Stimulated activated CD4-positive, alpha-beta T cell treated with anti-CD3 and anti-CD28 coated beads, Interleukin-1b, Interleukin-23, amount 100 ng/mL, for 24 hours (primary cell): ENCODE results near the gene NOL3.
A peak's percentile ranks its signal among the peaks of the same experiment; 100 is the strongest.

Source experiments
- DNase-seq, 4 experiments: peaks; one replicate each; pipeline ENCODE4 v3.0.0-alpha.2; 2020; ENCODE audit warnings: low read depth in 4 of 4, low spot score in 1 of 4

Gene NOL3

DNA sequence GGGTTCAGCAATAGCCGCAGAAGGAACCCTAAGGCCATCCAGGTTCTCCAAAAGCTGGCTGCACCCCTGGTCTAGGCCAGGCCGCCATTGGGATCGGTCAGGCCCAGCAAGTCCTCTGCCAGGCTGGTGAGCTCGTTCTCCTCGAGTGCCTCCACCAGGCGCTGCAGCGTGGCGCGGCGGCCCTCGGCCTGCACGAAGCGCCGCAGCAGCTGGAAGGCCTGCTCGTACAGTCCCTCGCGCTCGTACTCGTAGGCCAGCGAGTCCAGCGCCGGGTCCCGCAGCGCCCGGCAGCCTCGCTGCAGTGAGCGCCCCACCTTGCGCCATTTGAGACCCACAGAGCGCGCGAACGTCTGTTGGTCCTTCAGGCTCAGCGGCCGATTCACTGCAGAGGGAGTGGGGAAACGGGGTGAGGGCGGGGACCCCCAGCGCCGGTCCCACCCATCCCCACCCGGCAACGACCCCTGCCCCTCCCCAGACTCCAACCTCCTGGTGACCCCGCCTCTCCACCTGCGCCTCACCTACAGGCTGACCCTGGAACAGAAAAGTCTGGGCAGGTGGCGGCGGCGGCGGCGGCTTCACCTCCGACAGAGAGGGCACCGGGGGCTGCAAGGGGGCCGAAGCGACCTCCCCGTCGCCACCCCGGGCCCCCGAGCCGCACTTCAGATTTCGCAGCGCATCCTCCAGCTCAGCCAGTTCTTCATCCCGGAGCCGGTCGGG, 15.6 kb upstream of the NOL3 start:
- DNase-seq, result no peak

DNA sequence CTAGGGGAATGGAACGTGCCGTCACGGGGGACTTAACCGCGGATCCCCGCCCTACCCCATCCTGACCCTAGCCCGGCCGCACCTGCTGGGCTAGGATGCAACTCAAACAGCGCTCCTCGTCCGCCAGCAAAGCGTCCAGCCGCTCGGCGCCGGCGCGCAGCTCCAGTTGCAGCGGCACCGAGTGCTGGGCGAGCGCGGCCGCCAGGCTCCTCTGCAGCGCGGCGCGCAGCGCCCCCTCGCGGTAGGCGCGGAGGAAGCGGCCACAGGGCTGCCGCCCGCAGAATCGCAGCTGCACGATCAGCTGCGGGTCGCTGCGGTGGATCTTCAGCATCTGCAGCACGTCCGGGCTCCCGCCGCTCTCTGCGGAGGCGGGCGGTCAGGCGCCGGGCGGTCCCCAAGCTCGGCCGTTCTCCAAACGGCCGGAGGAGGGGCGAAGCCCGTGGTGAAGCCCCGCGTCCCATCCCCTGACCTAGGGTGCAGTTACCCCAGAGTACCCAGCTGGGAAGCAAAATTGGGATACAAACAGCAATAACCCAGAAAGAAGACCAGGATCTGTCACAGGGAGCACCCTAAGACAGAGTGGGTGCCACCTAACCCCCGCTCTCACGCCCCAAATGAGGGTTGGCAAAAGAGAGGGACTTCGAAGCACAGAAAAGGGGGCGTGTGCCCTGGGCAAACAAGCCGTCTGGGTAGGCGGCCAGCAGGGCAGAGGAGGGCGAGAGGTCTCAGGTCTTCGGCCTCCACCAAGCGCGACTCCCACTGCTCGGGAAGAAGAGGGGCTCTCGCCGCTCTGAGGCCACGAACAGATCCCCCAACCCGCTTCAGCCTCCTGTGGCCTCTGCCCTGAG, 14.8 kb upstream of the NOL3 start:
- DNase-seq, result peak; percentile 61 to 73 (median 65)

DNA sequence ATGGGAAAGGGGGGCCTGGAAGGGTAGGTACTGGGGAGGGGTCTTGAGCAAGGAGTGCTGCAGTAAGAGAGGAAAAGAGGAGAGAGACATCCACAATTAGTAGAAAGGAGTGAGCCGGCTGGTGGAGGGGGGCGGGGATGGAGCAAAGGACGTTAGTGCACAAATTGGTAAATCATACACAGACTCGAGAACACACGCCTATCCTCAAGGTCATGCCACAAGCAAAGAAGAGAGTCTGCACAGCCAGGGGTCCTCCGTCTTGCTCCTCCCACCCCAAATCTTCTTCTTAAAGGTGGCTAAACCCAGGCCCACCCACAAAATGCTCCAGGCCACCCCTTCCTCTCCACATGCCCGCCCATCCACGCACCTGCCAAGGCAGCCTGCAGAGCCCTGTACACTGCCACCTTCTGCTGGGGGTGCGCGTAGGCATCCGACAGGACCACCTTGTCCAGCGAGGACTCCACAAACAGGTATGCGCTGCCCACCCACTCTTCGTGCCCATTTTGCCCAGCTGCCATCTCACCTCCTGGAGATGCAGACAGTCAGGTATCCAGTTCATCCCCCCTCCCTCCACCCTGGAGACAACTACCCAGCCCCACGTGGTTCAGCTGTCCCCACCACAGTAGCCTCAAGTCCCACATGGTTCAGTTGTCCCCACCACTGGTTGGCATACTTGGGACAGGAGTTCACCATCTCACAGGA, 14.0 kb upstream of the NOL3 start:
- DNase-seq, result no peak

DNA sequence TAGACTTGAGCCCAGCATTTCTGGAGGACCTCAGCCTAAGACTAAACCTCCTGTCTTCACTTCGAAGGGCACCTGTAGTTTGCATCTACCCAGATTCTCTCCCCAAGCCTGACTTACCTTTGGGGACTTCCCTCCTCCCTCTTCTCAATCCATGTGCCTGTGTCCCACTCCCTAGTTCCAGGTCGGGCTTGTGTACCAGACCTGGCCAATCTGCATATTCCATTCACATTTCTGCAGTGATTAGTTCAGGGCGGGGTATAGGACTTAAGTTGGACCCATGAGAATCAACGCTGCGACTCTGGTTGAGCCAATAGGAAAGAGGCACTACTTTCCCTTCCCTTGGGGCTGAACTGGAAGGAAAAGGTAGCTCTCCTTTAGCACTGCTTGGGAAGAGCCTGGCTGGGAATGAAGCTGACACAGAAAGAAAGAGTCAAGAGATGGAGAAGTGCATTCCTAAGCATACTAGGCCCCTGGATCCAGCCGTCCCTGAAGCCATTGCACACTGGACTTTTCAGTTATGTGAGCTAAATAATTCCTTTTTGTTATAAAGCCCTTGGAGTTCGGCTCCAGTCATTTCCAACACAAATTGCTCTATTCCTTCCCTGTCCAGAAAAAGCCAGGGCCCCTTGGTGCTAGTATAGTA, 13.1 kb upstream of the NOL3 start:
- no peak for DNase-seq

DNA sequence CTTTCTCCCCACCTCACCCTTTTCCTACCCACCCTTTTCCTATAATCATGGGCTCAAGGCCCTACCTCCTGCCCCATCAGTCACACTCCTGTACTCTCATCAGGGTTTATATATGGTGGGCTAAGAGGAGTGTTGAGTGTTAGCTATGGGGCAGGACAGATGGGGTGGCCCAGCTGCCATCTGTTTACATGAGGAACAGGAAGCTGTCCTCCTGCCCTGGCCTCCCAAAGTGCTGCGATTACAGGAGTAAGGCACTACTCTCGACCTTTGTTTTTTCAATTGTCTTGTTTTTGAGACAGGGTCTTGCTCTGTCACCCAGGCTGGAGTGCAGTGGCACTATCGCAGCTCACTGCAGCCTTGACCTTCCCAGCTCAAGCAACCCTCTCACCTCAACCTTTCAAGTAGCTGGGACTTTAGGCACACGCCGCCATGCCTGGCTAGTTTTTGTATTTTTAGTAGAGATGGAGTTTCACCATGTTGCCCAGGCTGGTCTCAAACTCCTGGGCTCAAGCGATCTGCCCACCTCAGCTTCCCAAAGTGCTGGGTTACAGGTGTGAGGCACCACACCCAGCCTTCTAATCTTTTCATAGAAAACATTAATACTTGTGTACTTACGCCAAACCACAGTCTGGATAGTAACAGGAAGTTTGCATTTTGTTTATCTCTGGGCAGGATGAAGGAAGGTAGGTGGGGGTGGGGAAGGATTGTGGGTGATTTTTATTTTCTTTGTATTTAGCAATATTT, 12.3 kb upstream of the NOL3 start:
- DNase-seq, result no peak

DNA sequence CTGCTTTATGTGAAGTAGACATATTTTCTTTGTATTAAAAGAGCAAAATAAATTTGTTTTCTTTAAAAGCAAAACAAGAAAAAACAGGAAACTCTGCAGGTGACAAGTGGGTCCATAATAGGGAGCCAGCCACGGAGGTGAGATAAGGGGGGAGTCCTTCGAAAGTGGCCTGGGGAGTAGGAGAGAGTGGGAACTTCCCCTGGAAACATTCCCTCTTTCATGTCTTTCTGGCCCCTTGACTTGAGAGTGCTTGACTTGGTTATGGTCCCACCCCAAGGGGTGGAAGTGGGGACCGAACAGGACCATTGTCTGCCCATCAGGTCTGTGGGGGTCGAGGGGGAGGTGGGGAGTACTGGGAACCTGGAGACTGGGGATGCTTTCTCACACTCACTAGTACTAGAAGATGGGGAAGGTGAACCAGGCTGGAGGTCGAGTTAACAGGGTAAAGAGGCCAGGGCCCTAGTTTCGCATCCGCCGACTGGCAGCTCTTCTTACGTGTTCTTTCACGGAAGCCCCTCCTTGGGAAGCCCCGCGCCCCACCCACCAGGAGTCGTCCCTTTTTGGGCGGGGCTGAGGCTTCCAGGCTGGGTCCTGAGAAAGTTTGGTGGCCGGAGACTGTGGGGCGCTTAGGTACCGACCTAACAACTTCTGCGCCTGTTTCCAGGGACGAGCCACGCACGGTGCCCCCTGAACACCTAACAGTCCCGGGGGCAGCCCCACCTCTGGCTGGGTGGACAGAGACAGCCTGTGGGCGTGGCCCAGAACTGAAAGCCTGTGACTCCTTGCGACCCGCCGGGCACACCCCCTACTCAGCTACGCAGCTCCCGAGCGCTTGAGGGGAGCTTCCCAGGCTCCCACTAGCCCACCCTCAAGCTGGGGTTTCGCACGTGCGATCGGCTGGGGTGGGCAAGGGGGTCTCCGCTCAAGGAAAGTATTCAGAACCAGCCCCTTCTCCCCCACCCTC, 11.4 kb upstream of the NOL3 start:
- peak in 1 of 4 experiments; percentile 78 for DNase-seq

DNA sequence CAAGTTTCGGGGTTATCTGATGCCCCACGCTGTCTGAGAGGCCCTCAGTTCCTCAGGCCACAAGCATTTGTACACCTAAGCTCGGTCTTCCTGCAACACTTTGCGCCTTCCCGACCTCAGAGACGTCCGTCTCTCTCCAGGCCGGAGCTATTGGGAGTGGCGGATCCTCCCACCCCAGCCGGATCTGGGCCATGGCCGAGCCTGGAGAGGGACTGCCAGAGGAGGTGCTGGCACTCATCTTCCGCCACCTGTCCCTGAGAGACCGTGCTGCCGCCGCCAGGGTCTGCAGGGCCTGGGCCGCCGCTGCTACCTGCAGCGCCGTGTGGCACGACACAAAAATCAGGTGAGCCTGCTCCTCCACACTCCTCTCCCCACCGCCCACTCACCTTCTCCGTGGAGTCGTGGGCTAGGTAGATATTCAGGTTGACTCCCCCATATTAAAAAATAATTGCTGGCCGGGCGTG, 8.7 kb upstream of the NOL3 start:
- no peak for DNase-seq

DNA sequence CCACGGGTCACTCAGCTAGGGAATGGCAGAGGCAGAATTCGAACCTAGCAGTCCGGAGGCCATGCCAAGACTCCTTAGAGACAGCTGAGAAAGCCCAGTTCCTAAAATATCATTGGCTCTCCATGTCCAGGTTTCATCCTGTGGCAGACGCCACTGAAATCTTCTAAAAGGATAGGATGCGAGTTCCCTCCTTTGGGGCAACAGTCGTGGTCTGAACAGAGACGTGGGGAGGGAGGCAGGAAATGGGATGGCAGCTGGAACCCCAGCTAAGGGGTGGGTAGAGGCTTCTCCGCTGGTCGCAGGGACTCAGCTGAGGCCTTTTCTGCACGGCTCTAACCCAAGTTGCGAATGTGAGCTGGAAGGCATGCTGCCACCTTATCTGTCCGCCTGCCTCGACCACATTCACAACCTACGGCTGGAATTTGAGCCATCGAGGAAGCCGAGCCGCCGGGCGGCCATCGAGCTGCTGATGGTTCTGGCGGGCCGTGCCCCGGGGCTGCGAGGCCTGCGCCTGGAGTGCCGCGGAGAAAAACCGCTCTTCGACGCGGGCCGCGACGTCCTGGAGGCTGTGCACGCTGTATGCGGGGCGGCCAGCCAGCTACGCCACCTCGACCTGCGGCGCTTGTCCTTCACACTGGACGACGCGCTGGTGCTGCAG, 7.7 kb upstream of the NOL3 start:
- DNase-seq, result no peak

DNA sequence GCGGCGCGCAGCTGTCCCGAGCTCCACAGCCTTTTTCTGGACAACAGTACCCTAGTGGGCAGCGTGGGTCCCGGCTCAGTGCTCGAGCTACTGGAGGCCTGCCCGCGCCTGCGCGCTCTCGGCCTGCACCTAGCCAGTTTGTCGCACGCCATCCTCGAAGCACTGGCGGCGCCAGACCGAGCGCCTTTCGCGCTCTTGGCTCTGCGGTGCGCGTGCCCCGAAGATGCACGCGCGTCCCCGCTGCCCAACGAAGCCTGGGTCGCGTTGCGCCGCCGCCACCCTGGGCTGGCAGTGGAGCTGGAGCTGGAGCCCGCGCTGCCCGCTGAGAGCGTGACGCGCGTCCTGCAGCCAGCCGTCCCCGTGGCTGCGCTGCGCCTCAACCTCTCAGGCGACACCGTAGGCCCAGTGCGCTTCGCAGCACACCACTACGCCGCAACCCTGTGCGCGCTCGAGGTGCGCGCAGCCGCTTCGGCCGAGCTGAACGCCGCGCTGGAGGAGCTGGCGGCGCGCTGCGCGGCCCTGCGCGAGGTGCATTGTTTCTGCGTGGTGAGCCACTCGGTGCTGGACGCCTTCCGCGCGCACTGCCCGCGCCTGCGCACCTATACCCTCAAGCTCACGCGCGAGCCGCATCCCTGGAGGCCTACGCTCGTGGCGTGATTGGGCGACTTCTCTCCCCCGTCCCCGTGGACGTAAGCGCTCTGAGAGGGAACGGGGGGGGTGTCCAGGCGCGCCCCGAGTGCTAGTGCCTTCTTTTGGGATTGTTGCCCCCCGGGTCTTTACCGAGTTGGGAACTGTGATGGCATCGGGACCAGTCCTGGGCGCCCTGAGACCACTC, 7.0 kb upstream of the NOL3 start:
- DNase-seq, result no peak

DNA sequence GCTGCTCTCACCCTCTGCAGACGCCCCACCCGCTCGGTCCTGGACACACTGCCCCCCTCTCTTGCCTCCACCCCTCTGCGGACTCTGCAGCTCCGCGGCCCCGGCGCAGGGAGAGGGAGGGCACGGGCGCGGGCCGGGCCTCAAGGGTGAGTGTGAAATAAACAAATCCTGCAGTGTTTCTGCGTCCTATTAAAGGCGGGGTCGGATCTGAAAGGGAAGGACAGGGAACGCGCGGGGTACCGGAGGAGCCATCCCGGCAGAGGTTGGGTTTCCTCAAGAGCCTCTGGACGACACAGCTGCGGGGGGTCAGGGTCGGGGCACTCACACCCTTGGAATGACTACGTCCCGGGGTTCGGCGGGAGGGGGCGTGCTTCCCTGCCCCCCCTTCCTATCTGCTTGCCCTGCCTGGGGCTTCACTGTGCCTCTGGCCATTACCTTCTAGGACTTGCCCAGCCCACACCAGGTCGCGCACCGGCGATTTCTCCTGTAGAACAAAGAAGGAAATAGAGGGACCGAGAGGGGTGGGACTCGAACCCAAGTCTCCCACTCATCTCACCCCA, 6.3 kb upstream of the NOL3 start:
- DNase-seq, result no peak

DNA sequence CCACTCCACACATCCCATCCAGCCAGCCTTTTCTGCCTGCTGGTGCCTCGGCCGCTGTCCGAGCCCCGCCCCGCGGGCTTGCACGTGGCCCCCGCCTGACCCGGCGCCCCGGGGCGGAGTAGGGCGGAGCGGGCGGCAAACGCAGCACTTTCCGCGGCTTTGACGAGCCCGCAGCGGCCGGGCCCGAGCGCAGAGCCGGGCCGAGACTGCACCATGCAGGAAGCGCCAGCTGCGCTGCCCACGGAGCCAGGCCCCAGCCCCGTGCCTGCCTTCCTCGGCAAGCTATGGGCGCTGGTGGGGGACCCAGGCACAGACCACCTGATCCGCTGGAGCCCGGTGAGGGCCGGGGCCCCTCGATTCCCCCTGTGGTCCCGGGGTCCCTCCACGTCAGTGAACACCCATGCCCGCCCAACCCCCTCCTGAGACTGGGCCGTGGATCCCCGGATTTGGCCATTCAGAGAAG, 5.7 kb upstream of the NOL3 start, which contains the start of gene HSF4:
TSS of gene HSF4 (plus strand) at position 147 of the 463 bp plus-strand sequence. CDS start at position 214, 67 bp downstream.
- no peak for DNase-seq

DNA sequence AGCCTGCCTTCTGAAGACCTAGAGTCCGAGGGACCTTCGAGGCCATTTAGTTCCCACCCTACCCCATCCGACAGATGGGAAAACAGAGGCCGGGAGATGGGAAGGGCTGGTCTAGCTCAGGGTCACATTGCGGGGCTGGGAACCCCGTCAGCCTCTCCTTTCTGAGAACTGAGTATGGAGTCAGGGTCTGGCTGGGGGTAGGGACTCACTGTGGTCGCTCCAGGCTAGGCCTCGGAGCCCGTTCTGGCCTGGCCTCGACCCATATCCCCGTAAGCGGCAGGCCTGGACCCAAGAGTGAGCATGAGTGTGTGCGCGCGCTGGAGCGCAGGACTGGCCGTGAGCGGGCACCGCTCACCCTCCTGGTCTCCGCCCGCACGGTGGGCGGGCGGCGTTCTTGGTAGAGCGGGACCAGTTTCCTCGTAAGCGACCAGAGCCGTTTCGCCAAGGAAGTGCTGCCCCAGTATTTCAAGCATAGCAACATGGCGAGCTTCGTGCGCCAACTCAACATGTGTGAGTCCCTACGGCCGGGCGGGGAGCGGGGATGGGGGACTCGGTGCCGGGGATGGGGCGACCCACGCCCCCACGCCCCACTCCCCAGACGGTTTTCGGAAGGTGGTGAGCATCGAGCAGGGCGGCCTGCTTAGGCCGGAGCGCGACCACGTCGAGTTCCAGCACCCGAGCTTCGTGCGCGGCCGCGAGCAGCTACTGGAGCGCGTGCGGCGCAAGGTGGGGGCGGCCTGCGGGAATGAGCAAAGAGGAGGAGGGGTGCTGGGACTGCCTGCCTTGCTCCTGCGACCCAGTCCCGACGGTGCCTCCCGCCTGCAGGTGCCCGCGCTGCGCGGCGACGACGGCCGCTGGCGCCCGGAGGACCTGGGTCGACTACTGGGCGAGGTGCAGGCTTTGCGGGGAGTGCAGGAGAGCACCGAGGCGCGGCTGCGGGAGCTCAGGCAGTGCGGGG, 4.9 kb upstream of the NOL3 start:
- DNase-seq, result no peak

DNA sequence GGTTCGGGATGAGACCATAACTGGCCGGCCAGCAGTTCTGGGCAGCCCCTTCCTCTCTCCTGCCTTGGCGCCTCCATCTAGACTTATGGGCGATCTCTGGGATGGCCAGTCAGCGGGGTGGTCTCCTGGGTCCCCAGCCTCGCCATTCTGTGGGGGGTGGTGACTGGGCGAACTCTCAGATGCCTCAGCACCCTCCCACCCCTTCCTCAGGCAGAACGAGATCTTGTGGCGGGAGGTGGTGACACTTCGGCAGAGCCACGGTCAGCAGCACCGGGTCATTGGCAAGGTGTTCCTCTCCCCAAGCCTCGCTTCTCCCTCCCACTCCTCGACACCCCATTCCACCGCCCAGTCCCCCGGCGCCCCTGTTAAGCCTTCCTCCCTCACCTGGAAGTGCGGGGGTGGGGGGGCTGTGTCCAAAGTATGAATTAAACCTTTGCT, 4.2 kb upstream of the NOL3 start:
- no peak for DNase-seq

DNA sequence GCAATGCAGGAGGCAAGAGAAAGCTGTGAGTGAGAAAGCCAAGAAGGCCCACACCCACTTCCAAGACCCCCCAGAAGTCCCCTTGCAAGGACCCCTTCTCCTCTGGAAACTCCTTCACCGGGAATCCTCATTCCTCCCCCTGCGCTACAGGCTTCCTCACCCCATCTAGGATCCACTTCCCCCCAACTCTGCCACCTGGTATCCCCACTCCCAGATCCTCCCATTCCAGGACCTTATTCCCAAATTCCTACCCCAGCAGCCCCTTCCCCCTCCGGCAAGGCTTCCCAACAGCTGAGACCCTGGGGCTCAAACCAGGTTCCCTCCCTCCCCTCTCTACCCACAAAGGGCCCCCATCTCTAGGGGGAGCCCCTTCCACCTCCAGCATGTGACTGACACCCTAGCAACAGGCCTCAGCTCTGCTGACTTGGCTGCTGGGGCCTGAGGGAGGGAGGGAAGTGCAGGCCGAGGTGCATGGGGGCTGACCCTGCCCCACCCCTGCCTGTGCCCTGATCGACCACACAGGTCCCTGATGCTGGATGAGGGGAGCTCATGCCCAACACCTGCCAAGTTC, 3.7 kb upstream of the NOL3 start:
- DNase-seq, result no peak

DNA sequence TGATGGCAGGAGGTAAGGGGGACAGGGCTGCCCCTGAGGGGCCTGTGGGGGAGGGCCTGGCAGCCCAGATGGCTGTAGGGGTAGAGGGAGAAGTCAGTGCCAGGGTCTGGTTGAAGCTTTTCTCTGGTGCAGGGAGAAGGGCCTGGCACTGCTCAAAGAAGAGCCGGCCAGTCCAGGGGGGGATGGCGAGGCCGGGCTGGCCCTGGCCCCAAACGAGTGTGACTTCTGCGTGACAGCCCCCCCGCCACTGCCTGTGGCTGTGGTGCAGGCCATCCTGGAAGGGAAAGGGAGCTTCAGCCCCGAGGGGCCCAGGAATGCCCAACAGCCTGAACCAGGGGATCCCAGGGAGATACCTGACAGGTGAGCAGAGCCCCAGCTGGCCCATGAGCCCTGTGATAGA, 2.8 kb upstream of the NOL3 start:
- no peak for DNase-seq

DNA sequence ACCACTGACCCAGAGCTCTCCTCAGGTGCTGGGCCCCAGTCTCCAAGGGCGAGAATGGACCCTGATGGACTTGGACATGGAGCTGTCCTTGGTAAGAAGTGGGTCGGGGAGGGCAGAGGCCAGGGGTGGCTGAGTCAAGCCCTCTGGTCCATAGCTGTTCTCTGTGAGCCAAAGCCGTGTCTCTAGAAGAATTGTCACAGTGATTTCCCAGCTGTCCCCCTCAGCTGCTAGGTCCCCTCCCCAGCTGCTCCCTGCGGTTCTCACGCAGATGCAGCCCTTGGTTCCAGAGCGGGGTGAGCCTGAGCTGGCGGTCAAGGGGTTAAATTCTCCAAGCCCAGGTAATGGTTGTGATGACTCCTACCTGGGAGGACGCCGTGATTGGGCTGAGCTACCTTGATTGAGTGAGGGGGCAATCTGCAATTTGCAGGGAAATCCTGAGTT, 1.3 kb upstream of the NOL3 start:
- DNase-seq, result no peak
